SU-DHL-6 (cell line): Measurements from ENCODE around the gene NAAA.

Experiments used
- H2AFZ ChIP-seq: fragments of 200-600 bp; sonication (generic); 2 replicates; pipeline ENCODE4 v1.6.1; 2014; ENCODE audit warnings: low read depth, mild to moderate bottlenecking, moderate library complexity, mixed read lengths, antibody characterized with exemption, low read length; ENCODE audit not compliant: severe bottlenecking
- H3F3A ChIP-seq: fragments of 200-600 bp; shearing (Covaris generic); 2 replicates; pipeline ENCODE4 v1.6.0; 2016; ENCODE audit warnings: antibody characterized with exemption, mild to moderate bottlenecking; ENCODE audit not compliant: insufficient read depth
- H3K27ac ChIP-seq: fragments of 200-600 bp; sonication (generic); 2 replicates; pipeline ENCODE4 v1.5.1; 2016; ENCODE audit warnings: low read depth, mild to moderate bottlenecking, low read length, moderate library complexity, mixed read lengths
- H3K27me3 ChIP-seq: fragments of 200-600 bp; sonication (generic), shearing (Covaris generic); 2 replicates; pipeline ENCODE4 v1.6.0; 2014; ENCODE audit warnings: mild to moderate bottlenecking, low read length
- H3K36me3 ChIP-seq: fragments of 200-600 bp; sonication (generic); 2 replicates; pipeline ENCODE4 v1.6.1; 2014; ENCODE audit warnings: mild to moderate bottlenecking, low read length, mixed read lengths
- H3K4me2 ChIP-seq: fragments of 300-600, 200-600 bp; shearing (Covaris generic), sonication (generic); 2 replicates; pipeline ENCODE4 v1.6.0; 2014; ENCODE audit warnings: low read length, low read depth, mild to moderate bottlenecking; ENCODE audit not compliant: poor library complexity, severe bottlenecking
- H3K4me3 ChIP-seq: fragments of 200-600 bp; sonication (generic); 2 replicates; pipeline ENCODE4 v1.5.1; 2014; ENCODE audit warnings: antibody characterized with exemption, low read length, mild to moderate bottlenecking, mixed read lengths; ENCODE audit not compliant: insufficient read depth, poor library complexity, severe bottlenecking
- H3K79me2 ChIP-seq: fragments of 200-600 bp; sonication (generic); 2 replicates; pipeline ENCODE4 v1.6.1; 2014; ENCODE audit warnings: mild to moderate bottlenecking, low read length, moderate library complexity; ENCODE audit not compliant: insufficient read depth
- H3K9ac ChIP-seq: fragments of 200-600 bp; sonication (generic); 2 replicates; pipeline ENCODE4 v1.7.0; 2014; ENCODE audit warnings: mild to moderate bottlenecking, low read length
- H3K9me2 ChIP-seq: fragments of 200-600 bp; sonication (generic); replicated peaks from 2 replicates; pipeline ENCODE4 v1.6.1; 2014; ENCODE audit warnings: low read length; ENCODE audit not compliant: insufficient read depth
- H3K9me3 ChIP-seq: fragments of 200-600 bp; sonication (generic); 2 replicates; pipeline ENCODE4 v1.6.1; 2014; ENCODE audit warnings: low read length, mixed read lengths; ENCODE audit not compliant: insufficient read depth
- H4K20me1 ChIP-seq: fragments of 200-600 bp; sonication (generic); 2 replicates; pipeline ENCODE4 v1.6.1; 2014; ENCODE audit warnings: low read depth, mild to moderate bottlenecking, antibody characterized with exemption, low read length, moderate library complexity, mixed read lengths
- CTCF ChIP-seq: fragments of 200-600 bp; sonication (generic); IDR thresholded peaks from one replicate; pipeline ENCODE4 v1.5.1; 2017; ENCODE audit warnings: antibody characterized with exemption, mild to moderate bottlenecking, low read length, moderate library complexity; ENCODE audit not compliant: insufficient read depth, poor library complexity, severe bottlenecking
- EZH2phosphoT487 ChIP-seq: fragments of 200-600 bp; sonication (generic), shearing (Covaris generic); conservative IDR thresholded peaks from 2 replicates; pipeline ENCODE4 v1.6.1; 2018; ENCODE audit warnings: mild to moderate bottlenecking, antibody characterized with exemption, low read length, moderate library complexity, mixed read lengths

The NAAA gene

GRCh38 chr4:75920327-75920726 is 20.5 kb downstream of the NAAA start:
- Histone ChIP-seq H3K27me3 (no peaks in the 10 kb centered on the region), H3K4me3 (no peak overlapping the region), H3K9ac (no peak overlapping the region), H3K4me2 (no peak overlapping the region), H4K20me1 (no peaks in the 10 kb centered on the region), H3K79me2 (no peaks in the 10 kb centered on the region), H3K27ac (no peak overlapping the region), H3K36me3 (no peaks in the 10 kb centered on the region), H3K9me3 (no peaks in the 10 kb centered on the region), H2AFZ (no peak overlapping the region), H3K9me2 (no peaks in the 10 kb centered on the region), H3F3A (no peaks in the 10 kb centered on the region)
- no peak for TF ChIP-seq CTCF
- TF ChIP-seq EZH2phosphoT487, result no peak

- H3K9me2 ChIP-seq, result no peaks in the 10 kb centered on the region
- H3K36me3 ChIP-seq, result no peaks in the 10 kb centered on the region
- H3K27me3 ChIP-seq, result no peaks in the 10 kb centered on the region
- H3F3A ChIP-seq, result no peaks in the 10 kb centered on the region
- no peak overlapping the region for H3K9ac ChIP-seq
- no peaks in the 10 kb centered on the region for H4K20me1 ChIP-seq
- H3K27ac ChIP-seq, result no peak overlapping the region
- H3K9me3 ChIP-seq, result no peaks in the 10 kb centered on the region
- no peak overlapping the region for H3K4me2 ChIP-seq
- H3K79me2 ChIP-seq, result no peaks in the 10 kb centered on the region
- H3K4me3 ChIP-seq, result no peak overlapping the region
- no peak for TF ChIP-seq CTCF
- no peak for TF ChIP-seq EZH2phosphoT487
- H2AFZ ChIP-seq, result no peak overlapping the region
Measured at GRCh38 chr4:75919920-75920319, 20.9 kb downstream of the NAAA start.

- Histone ChIP-seq H3K36me3 (no peaks in the 10 kb centered on the region), H3K27me3 (no peaks in the 10 kb centered on the region), H3F3A (no peaks in the 10 kb centered on the region), H3K4me3 (no peak overlapping the region), H3K79me2 (no peaks in the 10 kb centered on the region), H3K9me3 (no peaks in the 10 kb centered on the region), H3K9ac (no peak overlapping the region), H3K27ac (no peak overlapping the region), H4K20me1 (no peaks in the 10 kb centered on the region), H3K9me2 (no peaks in the 10 kb centered on the region), H2AFZ (no peak overlapping the region), H3K4me2 (no peak overlapping the region)
- TF ChIP-seq CTCF (peak; percentile 23), EZH2phosphoT487 (no peak)
Measured at GRCh38 chr4:75916091-75916661, 24.6 kb downstream of the NAAA start.
